ENCODE data around the gene MFGE8.

DNA sequence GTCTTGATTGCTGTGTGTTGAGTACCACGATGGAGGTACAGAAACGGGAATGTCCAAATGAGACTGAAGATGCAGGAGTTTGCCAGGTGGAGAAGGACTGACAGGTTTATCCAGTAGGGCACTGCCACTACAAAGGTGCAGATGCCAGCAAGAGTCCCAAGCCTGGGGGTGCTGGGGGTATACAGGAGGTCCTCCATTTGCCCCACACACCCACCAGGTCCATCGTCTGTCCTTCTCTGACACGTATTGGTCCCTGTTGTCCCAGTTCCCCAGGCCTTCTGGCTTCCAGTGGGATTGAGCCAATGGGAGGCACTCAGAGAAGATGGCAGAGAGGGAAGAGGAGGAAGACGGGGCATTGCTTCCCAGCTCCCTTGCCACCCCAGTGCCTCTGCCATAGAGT, 24.5 kb downstream of the MFGE8 start:
- TF ChIP-seq, protein P1, sequence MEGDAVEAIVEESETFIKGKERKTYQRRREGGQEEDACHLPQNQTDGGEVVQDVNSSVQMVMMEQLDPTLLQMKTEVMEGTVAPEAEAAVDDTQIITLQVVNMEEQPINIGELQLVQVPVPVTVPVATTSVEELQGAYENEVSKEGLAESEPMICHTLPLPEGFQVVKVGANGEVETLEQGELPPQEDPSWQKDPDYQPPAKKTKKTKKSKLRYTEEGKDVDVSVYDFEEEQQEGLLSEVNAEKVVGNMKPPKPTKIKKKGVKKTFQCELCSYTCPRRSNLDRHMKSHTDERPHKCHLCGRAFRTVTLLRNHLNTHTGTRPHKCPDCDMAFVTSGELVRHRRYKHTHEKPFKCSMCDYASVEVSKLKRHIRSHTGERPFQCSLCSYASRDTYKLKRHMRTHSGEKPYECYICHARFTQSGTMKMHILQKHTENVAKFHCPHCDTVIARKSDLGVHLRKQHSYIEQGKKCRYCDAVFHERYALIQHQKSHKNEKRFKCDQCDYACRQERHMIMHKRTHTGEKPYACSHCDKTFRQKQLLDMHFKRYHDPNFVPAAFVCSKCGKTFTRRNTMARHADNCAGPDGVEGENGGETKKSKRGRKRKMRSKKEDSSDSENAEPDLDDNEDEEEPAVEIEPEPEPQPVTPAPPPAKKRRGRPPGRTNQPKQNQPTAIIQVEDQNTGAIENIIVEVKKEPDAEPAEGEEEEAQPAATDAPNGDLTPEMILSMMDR (IDR thresholded peaks at IDR 0.05), result no peak
- TF ChIP-seq EP300 (IDR thresholded peaks at IDR 0.05) (no peak), POLR2AphosphoS5 (IDR thresholded peaks at IDR 0.05) (no peak)

Measured in sigmoid colon (tissue), 4 donors.